ENCODE data around the gene CD276.

Gene CD276

GRCh38 chr15:73732930-73733329 is 48.7 kb downstream of the CD276 start:
- no peak for DNase-seq (ENCODE audit: low read depth)
- no peak overlapping the region for H3K4me3 ChIP-seq (ENCODE audit: control insufficient read depth, low read depth, low read length)
- TF ChIP-seq CTCF (conservative IDR thresholded peaks at IDR 0.05; ENCODE audit: control insufficient read depth, insufficient read depth, low read depth, low read length) = no peak

- H3K4me3 ChIP-seq (ENCODE audit: control insufficient read depth, low read depth, low read length) = no peak overlapping the region
- no peak for DNase-seq (ENCODE audit: low read depth)
Measured at GRCh38 chr15:73737535-73737934, 53.4 kb downstream of the CD276 start.

GRCh38 chr15:73740152-73741048 is 56.2 kb downstream of the CD276 start:
- DNase-seq (ENCODE audit: low read depth) = no peak
- no peak for TF ChIP-seq CTCF (conservative IDR thresholded peaks at IDR 0.05; ENCODE audit: control insufficient read depth, insufficient read depth, low read depth, low read length)
- no peak overlapping the region for H3K4me3 ChIP-seq (ENCODE audit: control insufficient read depth, low read depth, low read length)

More at GRCh38 chr15:73737535-73737934, 53.4 kb downstream of the CD276 start:
- no peak for TF ChIP-seq CTCF (conservative IDR thresholded peaks at IDR 0.05; ENCODE audit: control insufficient read depth, insufficient read depth, low read depth, low read length)

GRCh38 chr15:73741321-73741836 is 57.2 kb downstream of the CD276 start:
- DNase-seq (ENCODE audit: low read depth) = no peak
- no peak for TF ChIP-seq CTCF (conservative IDR thresholded peaks at IDR 0.05; ENCODE audit: control insufficient read depth, insufficient read depth, low read depth, low read length)

GRCh38 chr15:73744293-73744692 is 60.1 kb downstream of the CD276 start:
- no peak overlapping the region for H3K4me3 ChIP-seq (ENCODE audit: control insufficient read depth, low read depth, low read length)
- no peak for DNase-seq (ENCODE audit: low read depth)
- TF ChIP-seq CTCF (conservative IDR thresholded peaks at IDR 0.05; ENCODE audit: control insufficient read depth, insufficient read depth, low read depth, low read length) = no peak

More at GRCh38 chr15:73741321-73741836, 57.2 kb downstream of the CD276 start:
- no peak overlapping the region for H3K4me3 ChIP-seq (ENCODE audit: control insufficient read depth, low read depth, low read length)

- TF ChIP-seq CTCF (conservative IDR thresholded peaks at IDR 0.05; ENCODE audit: control insufficient read depth, insufficient read depth, low read depth, low read length) = no peak
- no peak for DNase-seq (ENCODE audit: low read depth)
- no peak overlapping the region for H3K4me3 ChIP-seq (ENCODE audit: control insufficient read depth, low read depth, low read length)
Measured at GRCh38 chr15:73745073-73745472, 60.9 kb downstream of the CD276 start.
